GM23338 (cell line): Measurements from ENCODE around the gene MEX3B. TPM values are rescaled to one million over a fixed set of nuclear protein-coding genes. Genes with fewer than 3 reads are reported as not detected.

Source experiments
- ATAC-seq: fragments of 200-7000 bp; cut with Tn5 transposase; 3 replicates; pipeline ENCODE4 v1.9.1; 2020
- DNase-seq: peaks from one replicate; pipeline ENCODE4 v3.0.0-alpha.2; 2015; ENCODE audit warnings: low spot score
- H2AFZ ChIP-seq: fragments of 200-600 bp; sonication (generic); 2 replicates; pipeline ENCODE4 v1.8.0; 2016; ENCODE audit warnings: antibody characterized with exemption, mild to moderate bottlenecking, moderate library complexity
- H3F3A ChIP-seq: fragments of 200-600 bp; sonication (generic); replicated peaks from 2 replicates; pipeline ENCODE4 v1.8.0; 2017; ENCODE audit warnings: antibody characterized with exemption, mixed run types, low read depth
- H3K27ac ChIP-seq: fragments of 200-600 bp; sonication (generic); 2 replicates; pipeline ENCODE4 v1.6.1; 2016; ENCODE audit warnings: low read depth
- H3K27me3 ChIP-seq: fragments of 200-600 bp; sonication (generic); 2 replicates; pipeline ENCODE4 v1.8.0; 2016; ENCODE audit warnings: mild to moderate bottlenecking, mixed run types, moderate library complexity; ENCODE audit not compliant: insufficient read depth
- H3K36me3 ChIP-seq: fragments of 200-600 bp; sonication (generic); 2 replicates; pipeline ENCODE4 v1.8.0; 2016; ENCODE audit warnings: mild to moderate bottlenecking; ENCODE audit not compliant: insufficient read depth
- H3K4me1 ChIP-seq: fragments of 200-600 bp; sonication (generic); 2 replicates; pipeline ENCODE4 v1.8.0; 2016; ENCODE audit warnings: mild to moderate bottlenecking, moderate library complexity; ENCODE audit not compliant: insufficient read depth
- H3K4me2 ChIP-seq: fragments of 200-600 bp; sonication (generic); 2 replicates; pipeline ENCODE4 v1.7.1; 2017; ENCODE audit warnings: mixed run types
- H3K4me3 ChIP-seq: fragments of 200-600 bp; sonication (generic); 2 replicates; pipeline ENCODE4 v1.6.1; 2016; ENCODE audit warnings: mixed run types
- H3K79me2 ChIP-seq: fragments of 200-600 bp; sonication (generic); replicated peaks from 2 replicates; pipeline ENCODE4 v1.8.0; 2017; ENCODE audit warnings: mild to moderate bottlenecking; ENCODE audit not compliant: insufficient read depth
- H3K9me2 ChIP-seq: fragments of 200-600 bp; sonication (generic); 2 replicates; pipeline ENCODE4 v1.8.0; 2017; ENCODE audit not compliant: insufficient read depth
- H4K20me1 ChIP-seq: fragments of 200-600 bp; sonication (generic); replicated peaks from 2 replicates; pipeline ENCODE4 v1.8.0; 2017; ENCODE audit warnings: mild to moderate bottlenecking; ENCODE audit not compliant: insufficient read depth
- H3K27ac Mint-ChIP-seq: 2 replicates; pipeline ENCODE4 v1.8.0; 2020; ENCODE audit warnings: inconsistent platforms, mild to moderate bottlenecking, moderate library complexity, mixed read lengths
- H3K27me3 Mint-ChIP-seq: 3 replicates; pipeline ENCODE4 v1.8.0; 2022; ENCODE audit warnings: low read depth, mild to moderate bottlenecking, moderate library complexity, mixed read lengths, inconsistent platforms; ENCODE audit not compliant: insufficient read depth, poor library complexity
- H3K36me3 Mint-ChIP-seq: 3 replicates; pipeline ENCODE4 v1.8.0; 2021; ENCODE audit warnings: low read depth, mild to moderate bottlenecking, inconsistent platforms, moderate library complexity, mixed read lengths
- H3K4me1 Mint-ChIP-seq: 3 replicates; pipeline ENCODE4 v1.8.0; 2020; ENCODE audit warnings: mild to moderate bottlenecking, inconsistent platforms, mixed read lengths
- H3K4me3 Mint-ChIP-seq: 3 replicates; pipeline ENCODE4 v1.8.0; 2021; ENCODE audit warnings: moderate library complexity, mild to moderate bottlenecking, inconsistent platforms, mixed read lengths
- H3K9me3 Mint-ChIP-seq: 3 replicates; pipeline ENCODE4 v1.8.0; 2020; ENCODE audit warnings: moderate library complexity, mild to moderate bottlenecking, inconsistent platforms, mixed read lengths
- EZH2phosphoT487 ChIP-seq: fragments of 200-600 bp; sonication (generic); IDR thresholded peaks from one replicate; pipeline ENCODE4 v1.8.1; 2018; ENCODE audit warnings: antibody characterized with exemption; ENCODE audit not compliant: unreplicated experiment
- NANOG ChIP-seq: IDR thresholded peaks from 2 replicates; pipeline ENCODE4 v1.6.1; 2016; ENCODE audit warnings: antibody characterized with exemption, borderline replicate concordance
- ZNF331 ChIP-seq: fragments of 250-450 bp; sonication (Bioruptor Pico); IDR thresholded peaks from 2 replicates; pipeline ENCODE4 v1.5.0; 2020; ENCODE audit warnings: low read depth, mild to moderate bottlenecking, moderate library complexity
- polyA plus RNA-seq: library from polyadenylated mRNA; unstranded; fragments of >200 nt; fragmentation: Nextera tagmentation; extraction: Ambion mirVana; gene quantifications from 2 replicates; pipeline ENCODE4 v1.2.1, GENCODE V29; 2016
- total RNA-seq: library from RNA; depleted of rRNA; stranded (reverse); fragments of >200 nt; shearing (Covaris generic); gene quantifications from 2 replicates; pipeline ENCODE4 v1.2.3, GENCODE V29; 2014
- TF ChIP-seq, protein P1 (sequence below): fragments of 250-450 bp; sonication (Bioruptor Pico); IDR thresholded peaks from 2 replicates; pipeline ENCODE4 v1.5.0; 2020; ENCODE audit warnings: mild to moderate bottlenecking, moderate library complexity
- TF ChIP-seq, protein P2 (sequence below): IDR thresholded peaks from one replicate; pipeline ENCODE4 v1.6.1; 2018; ENCODE audit warnings: antibody characterized with exemption; ENCODE audit not compliant: unreplicated experiment
- TF ChIP-seq, protein P3 (sequence below), 2 experiments: fragments of 200-600 bp in 1 of 2; sonication (generic) in 1 of 2; conservative IDR thresholded peaks; 2 replicates each; pipeline versions ENCODE4 v1.5.1 to v1.6.1; 2016 to 2017; ENCODE audit warnings: antibody characterized with exemption in 2 of 2, low read depth in 2 of 2, mild to moderate bottlenecking in 2 of 2, moderate library complexity in 1 of 2

Gene MEX3B
- total and polyA plus RNA-seq, 2 experiments from 2014 or later, result 5.3 to 15.7 TPM

DNA sequence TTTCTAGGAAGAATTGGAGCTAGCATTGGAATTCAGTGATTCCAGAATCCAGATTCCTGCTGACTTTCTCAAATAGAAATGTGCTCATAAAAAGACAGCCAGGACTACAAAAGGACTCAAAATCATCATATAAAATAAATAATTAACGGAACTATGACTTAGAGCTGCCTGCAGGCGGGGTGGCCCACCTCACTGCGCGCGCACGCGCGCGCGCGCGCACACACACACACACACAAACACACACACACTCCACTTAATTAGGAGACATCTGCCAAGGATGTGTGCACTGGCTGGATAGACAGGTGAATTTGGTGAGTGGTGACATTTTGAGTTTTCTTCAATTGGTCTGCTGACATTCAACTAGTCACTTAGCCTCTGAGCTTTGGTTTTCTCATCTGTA, 6.9 kb upstream of the MEX3B start (continued):
- TF ChIP-seq, protein P1, sequence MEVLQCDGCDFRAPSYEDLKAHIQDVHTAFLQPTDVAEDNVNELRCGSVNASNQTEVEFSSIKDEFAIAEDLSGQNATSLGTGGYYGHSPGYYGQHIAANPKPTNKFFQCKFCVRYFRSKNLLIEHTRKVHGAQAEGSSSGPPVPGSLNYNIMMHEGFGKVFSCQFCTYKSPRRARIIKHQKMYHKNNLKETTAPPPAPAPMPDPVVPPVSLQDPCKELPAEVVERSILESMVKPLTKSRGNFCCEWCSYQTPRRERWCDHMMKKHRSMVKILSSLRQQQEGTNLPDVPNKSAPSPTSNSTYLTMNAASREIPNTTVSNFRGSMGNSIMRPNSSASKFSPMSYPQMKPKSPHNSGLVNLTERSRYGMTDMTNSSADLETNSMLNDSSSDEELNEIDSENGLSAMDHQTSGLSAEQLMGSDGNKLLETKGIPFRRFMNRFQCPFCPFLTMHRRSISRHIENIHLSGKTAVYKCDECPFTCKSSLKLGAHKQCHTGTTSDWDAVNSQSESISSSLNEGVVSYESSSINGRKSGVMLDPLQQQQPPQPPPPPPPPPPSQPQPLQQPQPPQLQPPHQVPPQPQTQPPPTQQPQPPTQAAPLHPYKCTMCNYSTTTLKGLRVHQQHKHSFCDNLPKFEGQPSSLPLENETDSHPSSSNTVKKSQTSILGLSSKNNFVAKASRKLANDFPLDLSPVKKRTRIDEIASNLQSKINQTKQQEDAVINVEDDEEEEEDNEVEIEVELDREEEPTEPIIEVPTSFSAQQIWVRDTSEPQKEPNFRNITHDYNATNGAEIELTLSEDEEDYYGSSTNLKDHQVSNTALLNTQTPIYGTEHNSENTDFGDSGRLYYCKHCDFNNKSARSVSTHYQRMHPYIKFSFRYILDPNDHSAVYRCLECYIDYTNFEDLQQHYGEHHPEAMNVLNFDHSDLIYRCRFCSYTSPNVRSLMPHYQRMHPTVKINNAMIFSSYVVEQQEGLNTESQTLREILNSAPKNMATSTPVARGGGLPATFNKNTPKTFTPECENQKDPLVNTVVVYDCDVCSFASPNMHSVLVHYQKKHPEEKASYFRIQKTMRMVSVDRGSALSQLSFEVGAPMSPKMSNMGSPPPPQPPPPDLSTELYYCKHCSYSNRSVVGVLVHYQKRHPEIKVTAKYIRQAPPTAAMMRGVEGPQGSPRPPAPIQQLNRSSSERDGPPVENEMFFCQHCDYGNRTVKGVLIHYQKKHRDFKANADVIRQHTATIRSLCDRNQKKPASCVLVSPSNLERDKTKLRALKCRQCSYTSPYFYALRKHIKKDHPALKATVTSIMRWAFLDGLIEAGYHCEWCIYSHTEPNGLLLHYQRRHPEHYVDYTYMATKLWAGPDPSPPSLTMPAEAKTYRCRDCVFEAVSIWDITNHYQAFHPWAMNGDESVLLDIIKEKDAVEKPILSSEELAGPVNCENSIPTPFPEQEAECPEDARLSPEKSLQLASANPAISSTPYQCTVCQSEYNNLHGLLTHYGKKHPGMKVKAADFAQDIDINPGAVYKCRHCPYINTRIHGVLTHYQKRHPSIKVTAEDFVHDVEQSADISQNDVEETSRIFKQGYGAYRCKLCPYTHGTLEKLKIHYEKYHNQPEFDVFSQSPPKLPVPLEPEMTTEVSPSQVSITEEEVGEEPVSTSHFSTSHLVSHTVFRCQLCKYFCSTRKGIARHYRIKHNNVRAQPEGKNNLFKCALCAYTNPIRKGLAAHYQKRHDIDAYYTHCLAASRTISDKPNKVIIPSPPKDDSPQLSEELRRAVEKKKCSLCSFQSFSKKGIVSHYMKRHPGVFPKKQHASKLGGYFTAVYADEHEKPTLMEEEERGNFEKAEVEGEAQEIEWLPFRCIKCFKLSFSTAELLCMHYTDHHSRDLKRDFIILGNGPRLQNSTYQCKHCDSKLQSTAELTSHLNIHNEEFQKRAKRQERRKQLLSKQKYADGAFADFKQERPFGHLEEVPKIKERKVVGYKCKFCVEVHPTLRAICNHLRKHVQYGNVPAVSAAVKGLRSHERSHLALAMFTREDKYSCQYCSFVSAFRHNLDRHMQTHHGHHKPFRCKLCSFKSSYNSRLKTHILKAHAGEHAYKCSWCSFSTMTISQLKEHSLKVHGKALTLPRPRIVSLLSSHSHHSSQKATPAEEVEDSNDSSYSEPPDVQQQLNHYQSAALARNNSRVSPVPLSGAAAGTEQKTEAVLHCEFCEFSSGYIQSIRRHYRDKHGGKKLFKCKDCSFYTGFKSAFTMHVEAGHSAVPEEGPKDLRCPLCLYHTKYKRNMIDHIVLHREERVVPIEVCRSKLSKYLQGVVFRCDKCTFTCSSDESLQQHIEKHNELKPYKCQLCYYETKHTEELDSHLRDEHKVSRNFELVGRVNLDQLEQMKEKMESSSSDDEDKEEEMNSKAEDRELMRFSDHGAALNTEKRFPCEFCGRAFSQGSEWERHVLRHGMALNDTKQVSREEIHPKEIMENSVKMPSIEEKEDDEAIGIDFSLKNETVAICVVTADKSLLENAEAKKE (CRISPR knock-in tag), result no peak
- TF ChIP-seq, protein P2, sequence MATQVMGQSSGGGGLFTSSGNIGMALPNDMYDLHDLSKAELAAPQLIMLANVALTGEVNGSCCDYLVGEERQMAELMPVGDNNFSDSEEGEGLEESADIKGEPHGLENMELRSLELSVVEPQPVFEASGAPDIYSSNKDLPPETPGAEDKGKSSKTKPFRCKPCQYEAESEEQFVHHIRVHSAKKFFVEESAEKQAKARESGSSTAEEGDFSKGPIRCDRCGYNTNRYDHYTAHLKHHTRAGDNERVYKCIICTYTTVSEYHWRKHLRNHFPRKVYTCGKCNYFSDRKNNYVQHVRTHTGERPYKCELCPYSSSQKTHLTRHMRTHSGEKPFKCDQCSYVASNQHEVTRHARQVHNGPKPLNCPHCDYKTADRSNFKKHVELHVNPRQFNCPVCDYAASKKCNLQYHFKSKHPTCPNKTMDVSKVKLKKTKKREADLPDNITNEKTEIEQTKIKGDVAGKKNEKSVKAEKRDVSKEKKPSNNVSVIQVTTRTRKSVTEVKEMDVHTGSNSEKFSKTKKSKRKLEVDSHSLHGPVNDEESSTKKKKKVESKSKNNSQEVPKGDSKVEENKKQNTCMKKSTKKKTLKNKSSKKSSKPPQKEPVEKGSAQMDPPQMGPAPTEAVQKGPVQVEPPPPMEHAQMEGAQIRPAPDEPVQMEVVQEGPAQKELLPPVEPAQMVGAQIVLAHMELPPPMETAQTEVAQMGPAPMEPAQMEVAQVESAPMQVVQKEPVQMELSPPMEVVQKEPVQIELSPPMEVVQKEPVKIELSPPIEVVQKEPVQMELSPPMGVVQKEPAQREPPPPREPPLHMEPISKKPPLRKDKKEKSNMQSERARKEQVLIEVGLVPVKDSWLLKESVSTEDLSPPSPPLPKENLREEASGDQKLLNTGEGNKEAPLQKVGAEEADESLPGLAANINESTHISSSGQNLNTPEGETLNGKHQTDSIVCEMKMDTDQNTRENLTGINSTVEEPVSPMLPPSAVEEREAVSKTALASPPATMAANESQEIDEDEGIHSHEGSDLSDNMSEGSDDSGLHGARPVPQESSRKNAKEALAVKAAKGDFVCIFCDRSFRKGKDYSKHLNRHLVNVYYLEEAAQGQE, result no peak
- TF ChIP-seq NANOG, result no peak
- TF ChIP-seq ZNF331 (CRISPR knock-in tag), result no peak

DNA sequence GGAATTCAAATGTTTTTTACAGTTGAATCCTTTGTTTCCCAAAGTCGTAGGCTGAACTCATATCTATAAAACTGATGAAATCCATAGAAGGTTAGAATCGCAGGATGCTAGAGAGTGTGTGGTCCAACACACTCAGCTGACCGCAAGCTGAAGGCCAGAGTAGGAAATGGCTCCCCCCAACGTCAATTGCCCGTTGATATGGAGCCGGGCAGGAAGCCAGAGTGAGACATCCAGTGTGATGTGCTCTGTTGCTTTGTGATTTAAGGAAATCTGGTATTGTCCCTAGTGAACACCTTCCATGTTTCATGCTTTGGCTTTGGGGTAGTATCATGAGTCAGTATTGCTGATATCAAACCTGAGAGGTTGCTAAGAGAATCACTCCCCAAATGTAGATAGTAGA, 5.8 kb upstream of the MEX3B start:
- H3K27me3 ChIP-seq, result peaks cover 37% of the 10 kb centered on the region
- DNase-seq (no peak), ATAC-seq (no peak)
- peaks cover 24% of the 10 kb centered on the region for H3K4me1 Mint-ChIP-seq
- H3K27me3 Mint-ChIP-seq, result peaks cover 16% of the 10 kb centered on the region
- H3K4me2 ChIP-seq, result no peak overlapping the region
- H3K36me3 ChIP-seq, result no peaks in the 10 kb centered on the region
- peaks cover 14% of the 10 kb centered on the region for H3K4me1 ChIP-seq
- H3F3A ChIP-seq, result no peaks in the 10 kb centered on the region; the same call in 1 of the 2 replicates
- no peak overlapping the region for H3K27ac Mint-ChIP-seq
- 0 out of 2 replicates have a peak overlapping the region, but pooled peaks have one; percentile 11 for H2AFZ ChIP-seq
- no peaks in the 10 kb centered on the region for H3K9me2 ChIP-seq
- no peak overlapping the region for H3K4me3 ChIP-seq
- H3K9me3 Mint-ChIP-seq, result no peaks in the 10 kb centered on the region
- no peaks in the 10 kb centered on the region for H4K20me1 ChIP-seq
- no peaks in the 10 kb centered on the region for H3K79me2 ChIP-seq
- no peak overlapping the region for H3K4me3 Mint-ChIP-seq
- no peak for TF ChIP-seq EZH2phosphoT487
- TF ChIP-seq, protein P3, sequence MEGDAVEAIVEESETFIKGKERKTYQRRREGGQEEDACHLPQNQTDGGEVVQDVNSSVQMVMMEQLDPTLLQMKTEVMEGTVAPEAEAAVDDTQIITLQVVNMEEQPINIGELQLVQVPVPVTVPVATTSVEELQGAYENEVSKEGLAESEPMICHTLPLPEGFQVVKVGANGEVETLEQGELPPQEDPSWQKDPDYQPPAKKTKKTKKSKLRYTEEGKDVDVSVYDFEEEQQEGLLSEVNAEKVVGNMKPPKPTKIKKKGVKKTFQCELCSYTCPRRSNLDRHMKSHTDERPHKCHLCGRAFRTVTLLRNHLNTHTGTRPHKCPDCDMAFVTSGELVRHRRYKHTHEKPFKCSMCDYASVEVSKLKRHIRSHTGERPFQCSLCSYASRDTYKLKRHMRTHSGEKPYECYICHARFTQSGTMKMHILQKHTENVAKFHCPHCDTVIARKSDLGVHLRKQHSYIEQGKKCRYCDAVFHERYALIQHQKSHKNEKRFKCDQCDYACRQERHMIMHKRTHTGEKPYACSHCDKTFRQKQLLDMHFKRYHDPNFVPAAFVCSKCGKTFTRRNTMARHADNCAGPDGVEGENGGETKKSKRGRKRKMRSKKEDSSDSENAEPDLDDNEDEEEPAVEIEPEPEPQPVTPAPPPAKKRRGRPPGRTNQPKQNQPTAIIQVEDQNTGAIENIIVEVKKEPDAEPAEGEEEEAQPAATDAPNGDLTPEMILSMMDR (conservative IDR thresholded peaks at IDR 0.05; ENCODE audit: low read depth in 2 of 2), result peak in 1 of 2 experiments; percentile 19; a peak in 1 of 4 replicates
- H3K27ac ChIP-seq, result no peak overlapping the region
- no peaks in the 10 kb centered on the region for H3K36me3 Mint-ChIP-seq
